Adrenal gland (tissue), 12 donors: Measurements from ENCODE around the gene OXNAD1. TPM values are rescaled to one million over a fixed set of nuclear protein-coding genes. Genes with fewer than 3 reads are reported as not detected.
A peak's percentile ranks its signal among the peaks of the same experiment; 100 is the strongest.

Experiments
- DNase-seq, 7 donors: peaks; one replicate each; pipeline ENCODE4 v3.0.0-alpha.2; 2019 to 2020
- H3K27ac ChIP-seq, 5 donors: fragments of 200-600 bp; sonication (generic) in 4 of 5; 1 replicate in 3 of 5; 2 replicates in 2 of 5; pipeline versions ENCODE4 v1.5.1 to v1.8.0; 2016 to 2020; ENCODE audit warnings: mild to moderate bottlenecking in 1 of 5
- H3K27me3 ChIP-seq: fragments of 200-600 bp; 2 replicates; pipeline ENCODE4 v1.8.0; 2021
- H3K36me3 ChIP-seq, 2 donors: fragments of 200-600 bp; replicated peaks in 1 of 2; 1 replicate in 1 of 2; 2 replicates in 1 of 2; pipeline versions ENCODE4 v1.5.1 to v1.8.0; 2018 to 2022
- H3K4me1 ChIP-seq, 2 donors: fragments of 200-600 bp; replicated peaks in 1 of 2; 1 replicate in 1 of 2; 2 replicates in 1 of 2; pipeline versions ENCODE4 v1.5.1 to v1.8.0; 2018 to 2021
- H3K4me3 ChIP-seq, 4 donors: fragments of 200-600 bp; sonication (generic) in 3 of 4; one replicate each; pipeline ENCODE4 v1.5.1; 2016 to 2018
- H3K9me3 ChIP-seq, 3 donors: fragments of 200-600 bp; sonication (generic) in 1 of 3; replicated peaks in 1 of 3; 1 replicate in 2 of 3; 2 replicates in 1 of 3; pipeline versions ENCODE4 v1.5.1 to v1.8.0; 2016 to 2021
- POLR2A ChIP-seq, 2 donors: fragments of 450-650 bp; IDR thresholded peaks; one replicate each; pipeline ENCODE4 v1.6.1; 2017; ENCODE audit warnings: antibody characterized with exemption in 2 of 2, mild to moderate bottlenecking in 2 of 2, moderate library complexity in 1 of 2
- WGBS, 4 donors: extraction: QIAGEN DNeasy Blood & Tissue Kit in 2 of 4; methylation state at CpG; one replicate each; pipeline versions ENCODE4 v1.1.5 to v1.1.7; 2013 to 2017; 5-methylcytosine and 5-hydroxymethylcytosine counted together
- intact Hi-C, 2 donors: fragments of 100-400 bp; cut with DNase I; formaldehyde crosslinking; loops; one replicate each; pipeline versions ENCODE4 v1.14.1 to v1.15.0; 2022 to 2023
- polyA plus RNA-seq, 3 donors: library from polyadenylated mRNA; stranded (reverse); fragments of 200-250 nt in 2 of 3; fragments of 350-450 nt in 1 of 3; fragmentation: Illumina TruSeq in 1 of 3; extraction: RNeasy Lipid Tissue Mini Kit (QIAGEN cat#74804) in 1 of 3; gene quantifications; one replicate each; pipeline ENCODE4 v1.2.3, GENCODE V29; 2013 to 2014
- total RNA-seq, 9 donors: library from RNA; depleted of rRNA in 4 of 9; stranded (reverse); fragments of >200 nt in 4 of 9; fragments of 120-200 nt in 1 of 9; fragmentation: NEBNext Ultra II Directional in 1 of 9; extraction: Animal tissue kit (Norgen Biotek cat#: 25700) in 1 of 9; gene quantifications; one replicate each; pipeline versions ENCODE4 v1.1.0 to v1.2.4, GENCODE V29; 2013 to 2023
- TF ChIP-seq, protein P1 (sequence below), 6 experiments: fragments of 450-650 bp in 4 of 6; fragments of 200-600 bp in 2 of 6; sonication (generic) in 1 of 6; IDR thresholded peaks; 1 replicate in 5 of 6; 2 replicates in 1 of 6; pipeline versions ENCODE4 v1.5.1 to v1.8.0; 2016 to 2021; ENCODE audit warnings: antibody characterized with exemption in 6 of 6, mild to moderate bottlenecking in 2 of 6, moderate library complexity in 1 of 6
- donor health status: healthy with polysubstance abuse.
- donor health status: Bipolar disorder and iron deficiency.
- donor health status: DM: yes; HTN: yes; CAD: no.
- donor health status: DM: no; HTN: no; CAD: no.
- donor health status: DM: no; HTN: no; CAD: no.
- donor health status: DM: yes; HTN: yes; CAD: no.

The OXNAD1 gene
- total and polyA plus RNA-seq, 12 donors = 3.6 to 22.2 (median 11.2) TPM

DNA sequence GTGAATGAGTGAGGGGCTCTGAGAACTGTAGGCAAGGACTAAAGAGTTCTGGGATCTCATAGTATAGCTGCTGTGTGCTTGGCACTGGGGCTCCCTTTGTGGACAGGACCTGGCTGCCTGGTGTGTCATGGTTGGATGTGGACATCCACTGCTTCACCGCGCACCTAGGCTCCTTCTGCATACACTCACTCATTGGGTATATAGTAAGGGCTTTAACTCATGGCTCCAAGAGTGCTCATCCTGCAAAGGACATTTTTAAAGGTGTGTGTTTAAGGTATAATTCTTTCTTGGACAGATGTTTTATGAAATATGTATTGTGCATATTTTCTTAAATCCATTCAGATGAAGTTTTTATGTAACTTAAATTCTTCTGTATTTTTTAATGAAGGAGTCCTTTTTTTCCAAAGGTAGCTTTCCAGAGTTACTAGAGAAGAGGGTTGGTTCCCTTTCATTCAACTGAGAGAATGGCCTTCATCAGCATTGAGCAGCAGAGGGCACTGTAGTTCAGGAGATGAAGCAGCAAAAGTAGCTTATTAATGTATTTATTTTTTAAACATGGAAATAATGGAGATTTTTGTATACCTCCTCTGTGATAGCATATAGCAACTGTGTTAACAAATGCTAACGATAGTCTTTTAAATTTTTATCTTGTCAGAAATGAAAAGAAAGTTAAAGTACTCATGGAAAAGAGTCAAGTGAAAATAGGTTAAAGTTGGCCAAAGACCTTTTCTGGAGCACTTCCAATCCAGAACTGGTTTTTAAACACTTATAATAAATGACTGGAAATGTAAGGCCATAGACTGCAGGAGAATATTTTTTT is 25.2 kb downstream of the OXNAD1 start:
- Histone ChIP-seq H3K4me3 (no peak overlapping the region), H3K27me3 (no peaks in the 10 kb centered on the region), H3K27ac (no peak overlapping the region), H3K9me3 (no peaks in the 10 kb centered on the region), H3K4me1 (peaks cover 0 to 5% of the 10 kb centered on the region in 2 donors), H3K36me3 (no peaks in the 10 kb centered on the region)
- intact Hi-C loops = loop anchor here in 1 of 2 donors (5.0 kb wide), 1 partner anchor 262 kb away; no protein-coding TSS in a partner anchor
- TF ChIP-seq, protein P1, sequence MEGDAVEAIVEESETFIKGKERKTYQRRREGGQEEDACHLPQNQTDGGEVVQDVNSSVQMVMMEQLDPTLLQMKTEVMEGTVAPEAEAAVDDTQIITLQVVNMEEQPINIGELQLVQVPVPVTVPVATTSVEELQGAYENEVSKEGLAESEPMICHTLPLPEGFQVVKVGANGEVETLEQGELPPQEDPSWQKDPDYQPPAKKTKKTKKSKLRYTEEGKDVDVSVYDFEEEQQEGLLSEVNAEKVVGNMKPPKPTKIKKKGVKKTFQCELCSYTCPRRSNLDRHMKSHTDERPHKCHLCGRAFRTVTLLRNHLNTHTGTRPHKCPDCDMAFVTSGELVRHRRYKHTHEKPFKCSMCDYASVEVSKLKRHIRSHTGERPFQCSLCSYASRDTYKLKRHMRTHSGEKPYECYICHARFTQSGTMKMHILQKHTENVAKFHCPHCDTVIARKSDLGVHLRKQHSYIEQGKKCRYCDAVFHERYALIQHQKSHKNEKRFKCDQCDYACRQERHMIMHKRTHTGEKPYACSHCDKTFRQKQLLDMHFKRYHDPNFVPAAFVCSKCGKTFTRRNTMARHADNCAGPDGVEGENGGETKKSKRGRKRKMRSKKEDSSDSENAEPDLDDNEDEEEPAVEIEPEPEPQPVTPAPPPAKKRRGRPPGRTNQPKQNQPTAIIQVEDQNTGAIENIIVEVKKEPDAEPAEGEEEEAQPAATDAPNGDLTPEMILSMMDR (IDR thresholded peaks at IDR 0.05) = peak; percentile 56 to 84 (median 74)
- no peak for TF ChIP-seq POLR2A (IDR thresholded peaks at IDR 0.05)
- peak; percentile 29 to 77 (median 50) for DNase-seq
- WGBS, 4 donors = 47 to 59% (median 54%) methylated on average over 3 of the region's 3 CpGs

DNA sequence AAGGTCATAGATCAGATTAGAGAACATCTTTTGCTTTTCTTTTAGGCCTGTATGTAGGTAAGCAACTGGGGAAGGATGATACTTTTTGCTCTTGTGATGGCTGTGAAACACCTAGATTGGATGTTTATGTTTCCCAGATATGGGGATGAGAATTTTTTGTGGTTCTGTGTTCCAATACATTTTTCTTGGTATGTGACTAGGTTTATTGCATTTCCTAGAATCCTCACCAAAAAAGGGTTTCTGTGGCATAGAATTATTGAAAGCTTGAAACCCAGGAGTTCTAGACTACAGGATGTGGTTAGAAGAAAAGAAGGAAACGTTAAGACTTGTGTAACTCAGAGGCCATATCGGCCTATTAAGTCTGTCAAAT is 25.8 kb downstream of the OXNAD1 start:
- no peak overlapping the region for H3K4me3 ChIP-seq
- H3K4me1 ChIP-seq = peaks cover 0 to 5% of the 10 kb centered on the region in 2 donors
- no peaks in the 10 kb centered on the region for H3K36me3 ChIP-seq
- 41 to 61% (median 44%) methylated on average over 2 of the region's 2 CpGs for WGBS, 4 donors
- H3K9me3 ChIP-seq = no peaks in the 10 kb centered on the region
- no peaks in the 10 kb centered on the region for H3K27me3 ChIP-seq
- no peak overlapping the region for H3K27ac ChIP-seq
- no peak for DNase-seq
- intact Hi-C loops = loop anchor here in 1 of 2 donors (5.0 kb wide), 1 partner anchor 261 kb away; no protein-coding TSS in a partner anchor
- no peak for TF ChIP-seq POLR2A (IDR thresholded peaks at IDR 0.05)

DNA sequence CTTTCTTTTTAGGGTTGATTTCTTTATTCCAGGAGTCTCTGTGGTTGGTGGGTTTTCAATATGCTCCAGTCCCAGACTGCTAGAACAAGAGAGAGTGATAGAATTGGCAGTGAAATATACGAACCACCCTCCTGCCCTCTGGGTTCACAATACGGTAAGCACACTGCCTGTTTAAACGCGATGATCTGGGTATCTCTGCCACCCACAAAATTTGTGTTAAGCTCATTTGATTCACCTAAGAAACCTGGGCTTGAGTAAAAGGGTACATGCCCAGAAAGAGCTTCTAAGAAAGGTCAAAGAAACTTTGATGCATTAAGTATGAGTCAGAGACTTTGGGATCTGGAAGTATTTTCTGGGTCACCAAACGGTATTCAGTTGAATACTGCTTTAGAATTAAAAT is 29.8 kb downstream of the OXNAD1 start:
- Histone ChIP-seq H3K9me3 (no peaks in the 10 kb centered on the region), H3K27ac (no peak overlapping the region), H3K4me3 (no peak overlapping the region), H3K36me3 (no peaks in the 10 kb centered on the region), H3K4me1 (peaks cover 0 to 5% of the 10 kb centered on the region in 2 donors), H3K27me3 (no peaks in the 10 kb centered on the region)
- DNase-seq = no peak
- WGBS, 4 donors = 70 to 87% (median 80%) methylated on average over 5 of the region's 5 CpGs
- TF ChIP-seq, protein P1 (IDR thresholded peaks at IDR 0.05) = no peak
- no peak for TF ChIP-seq POLR2A (IDR thresholded peaks at IDR 0.05)
- intact Hi-C loops = loop anchor here in 1 of 2 donors (5.0 kb wide), 1 partner anchor 257 kb away; no protein-coding TSS in a partner anchor

DNA sequence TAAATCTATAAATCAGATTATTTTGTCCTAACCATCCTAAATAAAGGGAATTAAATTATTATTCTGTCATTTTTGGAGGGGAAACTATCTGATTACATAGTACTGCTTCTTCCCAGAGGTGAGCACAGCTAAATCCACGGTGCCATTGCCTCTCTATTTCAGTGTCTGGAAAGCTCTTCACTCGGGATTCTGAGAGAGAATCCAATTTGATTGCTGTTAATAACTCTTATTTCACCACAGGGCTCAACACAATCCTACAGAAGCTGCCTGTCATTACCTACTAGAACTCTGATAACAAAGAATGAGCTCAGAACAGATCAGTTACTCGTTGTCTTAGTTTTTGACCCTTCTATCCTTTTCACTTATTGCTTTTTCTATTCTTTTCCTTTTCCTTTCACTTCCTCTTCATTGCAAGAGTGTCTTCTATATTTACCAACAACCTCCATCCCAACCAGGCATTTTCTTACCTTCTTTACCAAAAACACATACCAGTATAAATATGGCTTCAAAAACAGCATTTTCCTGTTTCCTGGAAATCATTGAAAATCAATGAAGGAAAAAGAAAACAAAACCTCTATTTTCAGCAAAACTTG is 30.4 kb downstream of the OXNAD1 start:
- no peak for DNase-seq
- TF ChIP-seq, protein P1 (IDR thresholded peaks at IDR 0.05) = no peak
- TF ChIP-seq POLR2A (IDR thresholded peaks at IDR 0.05) = no peak
- H3K4me1 ChIP-seq = peaks cover 0 to 5% of the 10 kb centered on the region in 2 donors
- H3K27ac ChIP-seq = no peak overlapping the region
- H3K27me3 ChIP-seq = no peaks in the 10 kb centered on the region
- H3K9me3 ChIP-seq = no peaks in the 10 kb centered on the region
- WGBS, 4 donors = 63 to 74% (median 69%) methylated on average over 3 of the region's 3 CpGs
- no peak overlapping the region for H3K4me3 ChIP-seq
- intact Hi-C loops = no loop called here
- no peaks in the 10 kb centered on the region for H3K36me3 ChIP-seq
